T-cell (primary cell): ENCODE data around the gene ALDH1A2. TPM values are rescaled to one million over a fixed set of nuclear protein-coding genes. Genes with fewer than 3 reads are reported as not detected.

Source experiments
- ATAC-seq, 4 experiments: fragments of 200-7000 bp in 3 of 4; fragments of 150-1000 bp in 1 of 4; cut with Tn5 transposase; replicated peaks in 1 of 4; 1 replicate in 3 of 4; 2 replicates in 1 of 4; pipeline ENCODE4 v1.10.0; 2021; ENCODE audit warnings: moderate library complexity in 3 of 4, mild to moderate bottlenecking in 2 of 4, moderate number of reproducible peaks in 1 of 4
- CTCF ChIA-PET, 2 donors: fragments of 300-600 bp; sonication (Branson Sonifier 250); formaldehyde crosslinking; loops; one replicate each; lab custom pipeline; 2022; ENCODE audit warnings: antibody characterized with exemption in 2 of 2; lab: Charles Lee
- POLR2A ChIA-PET, 2 donors: fragments of 300-600 bp; sonication (Branson Sonifier 250); formaldehyde crosslinking; loops; one replicate each; lab custom pipeline; 2022; ENCODE audit warnings: antibody characterized with exemption in 2 of 2; lab: Charles Lee
- DNase-seq, 35 experiments: peaks; one replicate each; pipeline versions ENCODE4 v3.0.0 to v3.0.0-alpha.2; 2013 to 2023
- H3K27ac ChIP-seq: one replicate; pipeline ENCODE4 v1.5.1; 2013; ENCODE audit warnings: low read length
- H3K27me3 ChIP-seq, 2 experiments: replicated peaks in 1 of 2; 1 replicate in 1 of 2; 2 replicates in 1 of 2; pipeline versions ENCODE4 v1.6.1 to v1.7.0; 2013; ENCODE audit warnings: low read length in 1 of 2, mixed read lengths in 1 of 2; ENCODE audit not compliant: control insufficient read depth in 2 of 2, insufficient read depth in 2 of 2; ENCODE audit errors: extremely low read depth in 1 of 2
- H3K36me3 ChIP-seq, 2 donors: 1 replicate in 1 of 2; 2 replicates in 1 of 2; pipeline versions ENCODE4 v1.6.1 to v1.7.0; 2013; ENCODE audit warnings: low read length in 1 of 2; ENCODE audit not compliant: control insufficient read depth in 2 of 2, insufficient read depth in 1 of 2; ENCODE audit errors: extremely low read depth in 1 of 2
- H3K4me1 ChIP-seq, 2 experiments: 1 replicate in 1 of 2; 2 replicates in 1 of 2; pipeline versions ENCODE4 v1.6.1 to v1.7.0; 2013; ENCODE audit warnings: low read length in 2 of 2, mixed read lengths in 1 of 2; ENCODE audit not compliant: insufficient read depth in 2 of 2, control insufficient read depth in 1 of 2; ENCODE audit errors: extremely low read depth in 1 of 2
- H3K4me3 ChIP-seq, 2 donors: 1 replicate in 1 of 2; 2 replicates in 1 of 2; pipeline versions ENCODE4 v1.5.1 to v1.7.0; 2013; ENCODE audit warnings: mild to moderate bottlenecking in 2 of 2, low read length in 1 of 2, moderate library complexity in 1 of 2; ENCODE audit not compliant: control insufficient read depth in 1 of 2; ENCODE audit errors: extremely low read depth in 1 of 2
- H3K9me3 ChIP-seq: 2 replicates; pipeline ENCODE4 v1.7.0; 2013
- H3K27ac Mint-ChIP-seq, 2 donors: one replicate each; pipeline ENCODE4 v1.8.0; 2020 to 2021; ENCODE audit warnings: mild to moderate bottlenecking in 2 of 2, mixed read lengths in 2 of 2
- H3K27me3 Mint-ChIP-seq, 2 donors: one replicate each; pipeline ENCODE4 v1.8.0; 2021 to 2022; ENCODE audit warnings: mixed read lengths in 2 of 2
- H3K36me3 Mint-ChIP-seq: one replicate; pipeline ENCODE4 v1.8.0; 2021; ENCODE audit warnings: mixed read lengths
- H3K4me1 Mint-ChIP-seq, 3 donors: one replicate each; pipeline ENCODE4 v1.8.0; 2020 to 2022; ENCODE audit warnings: mixed read lengths in 3 of 3, mild to moderate bottlenecking in 1 of 3
- H3K4me3 Mint-ChIP-seq, 3 donors: one replicate each; pipeline ENCODE4 v1.8.0; 2020 to 2022; ENCODE audit warnings: mild to moderate bottlenecking in 3 of 3, mixed read lengths in 3 of 3, moderate library complexity in 3 of 3
- H3K9me3 Mint-ChIP-seq, 3 donors: one replicate each; pipeline ENCODE4 v1.8.0; 2020 to 2022; ENCODE audit warnings: mixed read lengths in 3 of 3
- WGBS: methylation state at CpG from one replicate; pipeline ENCODE4 v1.1.5; 2013; ENCODE audit warnings: missing lambda C conversion rate; ENCODE audit not compliant: insufficient coverage; 5-methylcytosine and 5-hydroxymethylcytosine counted together
- total RNA-seq, 35 experiments: library from RNA in 6 of 35; stranded (reverse) in 6 of 35; fragments of 120-200 nt in 1 of 35; gene quantifications; one replicate each; pipeline versions ENCODE4 v1.2.1 to v1.2.4 and lab custom pipeline; 2013 to 2026

Gene ALDH1A2
- total RNA-seq, 5 donors from 2014 or later (not counting 1 experiment from before 2014, with no cell fraction given) = 0.47 to 0.95 (median 0.73) TPM; not detected in 2

DNA sequence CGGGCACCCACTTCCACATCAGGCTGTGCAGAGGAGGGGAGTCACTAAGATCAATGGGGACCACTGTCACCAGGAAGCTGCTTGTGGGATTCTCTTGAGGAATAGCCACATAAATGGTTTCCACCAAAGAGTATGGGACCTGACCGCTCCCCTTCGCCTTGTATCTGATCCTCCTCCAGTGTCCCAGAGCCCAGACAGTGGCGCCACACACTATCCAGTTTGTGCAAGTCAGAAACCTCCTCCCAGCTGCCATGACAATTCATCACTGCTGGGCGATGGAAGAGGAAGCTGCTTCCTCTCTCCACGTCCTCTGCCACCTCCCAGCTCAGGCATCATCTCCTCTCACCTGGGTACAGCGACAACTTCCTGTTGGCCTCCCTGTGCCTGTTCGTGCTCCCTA lies 147.5 kb downstream of the ALDH1A2 start:
- Histone ChIP-seq H3K36me3 (no peaks in the 10 kb centered on the region), H3K27ac (no peak overlapping the region), H3K9me3 (no peaks in the 10 kb centered on the region), H3K4me1 (no peaks in the 10 kb centered on the region), H3K27me3 (peaks cover 2 to 17% of the 10 kb centered on the region in 2 experiments), H3K4me3 (no peak overlapping the region)
- peaks cover 12 to 23% of the 10 kb centered on the region in 2 donors for H3K27me3 Mint-ChIP-seq
- 63% methylated on average over 7 of the region's 8 CpGs for WGBS
- ChIA-PET CTCF (interaction anchor here in 1 of 2 donors (0.6 kb wide), 1 partner anchor 258 kb away, joined by 3 read pairs; no protein-coding TSS in a partner anchor), POLR2A (no interaction called here)
- no peak overlapping the region for H3K27ac Mint-ChIP-seq
- no peak for DNase-seq
- no peak for ATAC-seq
- no peaks in the 10 kb centered on the region for H3K4me1 Mint-ChIP-seq
- H3K36me3 Mint-ChIP-seq = no peaks in the 10 kb centered on the region
- H3K4me3 Mint-ChIP-seq = no peak overlapping the region
- no peaks in the 10 kb centered on the region for H3K9me3 Mint-ChIP-seq

DNA sequence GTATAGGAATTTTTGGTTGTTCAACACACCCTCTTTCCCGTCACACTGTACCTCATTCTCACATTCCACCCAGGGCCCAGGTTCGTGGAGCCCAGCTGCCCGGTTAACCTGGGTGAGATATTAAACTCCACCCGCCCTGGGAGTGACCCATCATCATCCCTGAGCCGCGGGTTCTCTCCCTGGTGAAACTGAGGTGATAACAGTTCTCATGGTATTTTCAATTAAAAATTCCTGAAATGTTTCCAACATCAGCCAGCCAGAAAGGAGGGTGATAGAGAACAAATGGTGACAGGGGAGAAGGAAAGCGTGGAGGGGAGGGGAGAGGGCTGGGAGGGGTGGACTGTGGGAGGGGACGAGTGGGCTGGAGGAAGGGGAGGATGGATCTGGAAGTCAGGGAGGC lies 148.8 kb downstream of the ALDH1A2 start:
- Histone ChIP-seq H3K27me3 (peaks cover 2 to 12% of the 10 kb centered on the region in 2 experiments), H3K4me3 (no peak overlapping the region), H3K27ac (no peak overlapping the region), H3K36me3 (no peaks in the 10 kb centered on the region), H3K4me1 (no peaks in the 10 kb centered on the region), H3K9me3 (no peaks in the 10 kb centered on the region)
- Mint-ChIP-seq H3K4me3 (no peak overlapping the region), H3K9me3 (no peaks in the 10 kb centered on the region), H3K36me3 (no peaks in the 10 kb centered on the region), H3K27me3 (peaks cover 13 to 18% of the 10 kb centered on the region in 2 donors), H3K4me1 (no peaks in the 10 kb centered on the region), H3K27ac (no peak overlapping the region)
- DNase-seq = no peak
- ATAC-seq = no peak
- ChIA-PET POLR2A (no interaction called here), CTCF (no interaction called here)
- WGBS = 75% methylated on average over 4 of the region's 8 CpGs

DNA sequence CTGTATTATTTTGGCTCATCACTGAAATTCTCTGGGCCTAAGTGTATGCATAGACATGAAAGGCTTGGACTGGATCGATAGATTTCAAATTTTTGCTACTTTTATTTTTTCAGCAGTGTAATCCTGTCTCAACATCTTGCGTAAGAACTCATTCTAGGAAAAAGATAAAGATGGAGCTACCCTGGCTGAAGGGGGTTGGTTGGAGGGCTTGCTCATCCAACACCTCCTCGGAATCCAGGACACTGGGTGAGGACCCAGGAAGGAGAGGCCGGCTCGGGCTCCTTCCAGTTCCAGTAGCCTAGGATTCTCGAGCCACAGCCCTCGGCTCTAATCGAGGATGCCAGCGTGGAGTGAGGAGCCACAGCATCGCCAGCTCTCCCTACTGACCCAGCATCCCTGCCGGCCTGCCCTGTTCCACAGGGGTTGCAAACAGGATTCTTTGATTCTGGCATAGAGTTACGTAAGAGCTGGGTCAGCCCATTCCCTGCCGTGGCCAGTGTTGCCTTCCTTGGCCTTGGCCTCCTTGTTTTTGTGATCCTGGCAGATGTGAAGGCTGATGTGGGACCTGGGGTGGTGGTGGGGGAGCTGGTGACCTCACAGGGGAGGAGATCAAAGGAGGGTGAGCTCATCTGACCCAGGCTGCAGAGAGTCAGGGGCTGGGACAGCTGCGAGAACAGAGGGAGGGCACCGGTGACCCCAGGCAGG lies 149.5 kb downstream of the ALDH1A2 start:
- Mint-ChIP-seq H3K27ac (no peak overlapping the region), H3K4me3 (no peak overlapping the region), H3K27me3 (peaks cover 13 to 15% of the 10 kb centered on the region in 2 donors), H3K36me3 (no peaks in the 10 kb centered on the region), H3K4me1 (no peaks in the 10 kb centered on the region), H3K9me3 (no peaks in the 10 kb centered on the region)
- Histone ChIP-seq H3K4me1 (no peaks in the 10 kb centered on the region), H3K27ac (no peak overlapping the region), H3K27me3 (peaks cover 0 to 17% of the 10 kb centered on the region in 2 experiments), H3K36me3 (no peaks in the 10 kb centered on the region), H3K4me3 (no peak overlapping the region), H3K9me3 (no peaks in the 10 kb centered on the region)
- WGBS = 80% methylated on average over 11 of the region's 15 CpGs
- DNase-seq = no peak
- ChIA-PET CTCF (no interaction called here), POLR2A (no interaction called here)
- ATAC-seq = no peak

DNA sequence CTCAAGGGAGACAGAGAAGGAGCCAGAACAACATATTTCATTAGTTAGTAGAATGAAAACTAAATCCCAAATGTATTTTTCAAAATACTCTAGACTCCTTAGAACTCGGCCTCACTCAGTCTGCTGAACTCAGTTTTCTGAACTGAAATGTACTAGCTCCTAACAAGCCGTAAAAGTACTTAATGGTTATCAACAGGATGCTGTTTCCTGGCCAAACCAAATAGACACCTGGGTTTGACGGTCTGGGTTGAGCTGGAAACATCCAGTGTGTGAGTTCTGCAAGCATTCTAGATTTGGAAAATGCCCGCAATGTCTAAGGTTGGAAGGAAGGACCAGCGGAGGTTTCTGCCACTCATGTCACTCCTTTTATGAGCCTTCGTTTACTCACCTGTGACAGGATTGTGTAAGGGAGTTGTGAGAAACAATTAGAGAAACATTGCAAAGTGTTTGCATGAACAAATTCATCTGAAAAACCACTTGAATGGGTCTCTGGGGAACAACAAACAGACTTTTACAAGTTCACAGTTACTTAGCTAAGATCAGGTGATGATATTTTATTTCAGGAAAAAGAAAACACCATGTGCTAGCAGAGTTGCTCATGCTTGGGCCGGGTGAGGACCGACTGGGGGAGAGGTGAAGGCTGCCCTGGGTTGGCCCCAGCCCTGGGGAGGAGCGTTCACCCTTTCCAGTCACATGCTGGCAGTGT lies 151.0 kb downstream of the ALDH1A2 start:
- ChIA-PET POLR2A (no interaction called here), CTCF (no interaction called here)
- Histone ChIP-seq H3K36me3 (no peaks in the 10 kb centered on the region), H3K9me3 (no peaks in the 10 kb centered on the region), H3K27me3 (peaks cover 0 to 17% of the 10 kb centered on the region in 2 experiments), H3K4me3 (no peak overlapping the region), H3K4me1 (no peaks in the 10 kb centered on the region), H3K27ac (no peak overlapping the region)
- Mint-ChIP-seq H3K27ac (no peak overlapping the region), H3K9me3 (peaks cover 0 to 3% (median 0%) of the 10 kb centered on the region in 3 donors), H3K36me3 (no peaks in the 10 kb centered on the region), H3K4me1 (no peaks in the 10 kb centered on the region), H3K4me3 (no peak overlapping the region), H3K27me3 (peaks cover 9 to 16% of the 10 kb centered on the region in 2 donors)
- no peak for ATAC-seq
- 63% methylated on average over 6 of the region's 9 CpGs for WGBS
- DNase-seq = no peak

DNA sequence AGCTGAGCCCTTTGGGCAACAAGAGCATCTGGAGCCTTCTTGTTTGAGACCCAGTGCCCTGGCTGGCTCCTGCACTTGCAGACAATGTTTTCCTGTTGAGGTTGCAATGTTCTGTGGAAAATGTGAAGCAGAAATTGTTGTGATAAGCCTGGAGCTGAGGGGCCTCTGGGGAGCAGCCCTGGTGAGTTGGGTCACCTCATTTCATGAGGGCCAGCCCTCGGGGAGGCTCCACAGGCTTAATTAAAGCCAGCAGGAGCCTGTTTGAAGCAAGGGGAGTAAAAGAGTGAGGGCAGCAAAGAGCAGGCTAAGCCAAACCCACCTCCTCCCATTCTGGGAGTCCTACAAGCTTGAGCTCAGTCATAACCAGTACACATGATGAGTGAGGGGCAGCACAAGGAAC lies 154.3 kb downstream of the ALDH1A2 start:
- ChIA-PET CTCF (no interaction called here), POLR2A (no interaction called here)
- no peaks in the 10 kb centered on the region for H3K4me1 ChIP-seq
- no peaks in the 10 kb centered on the region for H3K36me3 ChIP-seq
- no peaks in the 10 kb centered on the region for H3K36me3 Mint-ChIP-seq
- no peaks in the 10 kb centered on the region for H3K4me1 Mint-ChIP-seq
- DNase-seq = no peak
- peaks cover 2 to 13% of the 10 kb centered on the region in 2 experiments for H3K27me3 ChIP-seq
- H3K27ac Mint-ChIP-seq = no peak overlapping the region
- H3K4me3 Mint-ChIP-seq = no peak overlapping the region
- WGBS = no CpG with 5 or more reads among the region's 1 CpG
- H3K27ac ChIP-seq = no peak overlapping the region
- peaks cover 0 to 4% (median 3%) of the 10 kb centered on the region in 3 donors for H3K9me3 Mint-ChIP-seq
- H3K27me3 Mint-ChIP-seq = peaks cover 15 to 33% of the 10 kb centered on the region in 2 donors
- H3K9me3 ChIP-seq = no peaks in the 10 kb centered on the region
- ATAC-seq = no peak
- no peak overlapping the region for H3K4me3 ChIP-seq

DNA sequence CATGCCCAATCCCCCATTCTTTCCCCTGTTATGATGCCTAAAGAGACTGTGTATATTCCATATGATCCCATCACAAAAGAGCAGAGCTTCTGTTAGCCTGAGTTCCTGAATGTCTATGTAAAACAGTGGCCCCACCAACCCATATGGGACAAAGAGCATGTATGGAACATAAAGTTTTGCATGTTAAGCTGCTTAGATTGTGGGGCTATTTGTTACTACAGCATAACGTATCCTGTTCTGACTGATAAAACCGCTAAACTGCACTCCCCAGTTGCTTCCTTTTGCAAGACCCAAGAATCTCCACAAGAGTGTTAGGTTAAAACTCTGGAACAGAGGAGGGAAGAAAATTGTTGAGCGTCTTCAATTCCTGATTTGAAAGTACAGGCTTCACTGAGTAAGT lies 154.8 kb downstream of the ALDH1A2 start:
- Mint-ChIP-seq H3K27me3 (peaks cover 18 to 38% of the 10 kb centered on the region in 2 donors), H3K36me3 (no peaks in the 10 kb centered on the region), H3K27ac (no peak overlapping the region), H3K4me1 (no peaks in the 10 kb centered on the region), H3K4me3 (no peak overlapping the region), H3K9me3 (peaks cover 0 to 4% (median 3%) of the 10 kb centered on the region in 3 donors)
- H3K4me1 ChIP-seq = no peaks in the 10 kb centered on the region
- WGBS = no CpG with 5 or more reads among the region's 3 CpGs
- CTCF ChIA-PET = no interaction called here
- no peak for DNase-seq
- POLR2A ChIA-PET = no interaction called here
- H3K4me3 ChIP-seq = no peak overlapping the region
- H3K36me3 ChIP-seq = no peaks in the 10 kb centered on the region
- no peaks in the 10 kb centered on the region for H3K9me3 ChIP-seq
- no peak for ATAC-seq
- peaks cover 2 to 8% of the 10 kb centered on the region in 2 experiments for H3K27me3 ChIP-seq
- H3K27ac ChIP-seq = no peak overlapping the region
